ENCODE results near the gene GTF2IRD1.

- TF ChIP-seq CTCF (IDR thresholded peaks at IDR 0.05) (no peak), EP300 (IDR thresholded peaks at IDR 0.05) (no peak), POLR2A (IDR thresholded peaks at IDR 0.05) (no peak)
These were observed 128.3 kb downstream of the GTF2IRD1 start for GRCh38 chr7:74581916-74582440.
